Measurements from ENCODE around the gene RBBP7. TPM values are rescaled to one million over a fixed set of nuclear protein-coding genes. Genes with fewer than 3 reads are reported as not detected.
A peak's percentile ranks its signal among the peaks of the same experiment; 100 is the strongest.

Gene RBBP7
- total and polyA plus RNA-seq, 8 donors = 29.1 to 90.0 (median 45.2) TPM

- peak; percentile 96 for FAIRE-seq
- no peak for TF ChIP-seq CTCF (IDR thresholded peaks at IDR 0.05)
- ATAC-seq = peak; percentile 13 to 52 (median 34)
- DNase-seq = no peak
- intact Hi-C loops (cut with DNase I) = no loop called here
- no peaks in the 10 kb centered on the region for H3K27me3 ChIP-seq
- peak overlapping the region in 3 of 4 donors; percentile 9 to 50 (median 20) for H3K27ac ChIP-seq
- H3K9me3 ChIP-seq = no peaks in the 10 kb centered on the region
- H3K36me3 ChIP-seq = no peaks in the 10 kb centered on the region
- WGBS, 2 donors = 40 to 69% methylated on average over 6 of the region's 6 CpGs
- H3K4me1 ChIP-seq = no peaks in the 10 kb centered on the region
- no peak overlapping the region for H3K4me3 ChIP-seq
Observed at GRCh38 chrX:16828124-16828908, 41.8 kb downstream of the RBBP7 start.

GRCh38 chrX:16827225-16827624 is 42.9 kb downstream of the RBBP7 start:
- H3K4me1 ChIP-seq = no peaks in the 10 kb centered on the region
- FAIRE-seq = no peak
- 71 to 86% methylated on average over 2 of the region's 2 CpGs for WGBS, 2 donors
- peak overlapping the region in 1 of 4 donors; percentile 1 for H3K27ac ChIP-seq
- DNase-seq = no peak
- H3K4me3 ChIP-seq = no peak overlapping the region
- TF ChIP-seq CTCF (IDR thresholded peaks at IDR 0.05) = no peak
- no peaks in the 10 kb centered on the region for H3K9me3 ChIP-seq
- no peaks in the 10 kb centered on the region for H3K36me3 ChIP-seq
- peak in 1 of 4 donors; percentile 29 for ATAC-seq
- intact Hi-C loops (cut with DNase I) = no loop called here
- no peaks in the 10 kb centered on the region for H3K27me3 ChIP-seq

- WGBS, 2 donors = 20 to 54% methylated on average over 3 of the region's 3 CpGs
- peak; percentile 75 to 90 (median 88) for ATAC-seq
- TF ChIP-seq CTCF (IDR thresholded peaks at IDR 0.05) = peak in 3 of 4 donors; percentile 12 to 39 (median 37)
Observed at GRCh38 chrX:16826207-16826606, 44.0 kb downstream of the RBBP7 start.

GRCh38 chrX:16825264-16826035 is 44.7 kb downstream of the RBBP7 start:
- Histone ChIP-seq H3K27ac (no peak overlapping the region), H3K36me3 (peaks cover 0 to 3% (median 0%) of the 10 kb centered on the region in 3 donors), H3K4me3 (no peak overlapping the region), H3K27me3 (no peaks in the 10 kb centered on the region), H3K9me3 (no peaks in the 10 kb centered on the region), H3K4me1 (no peaks in the 10 kb centered on the region)
- ATAC-seq (peak in 1 of 4 donors; percentile 43), FAIRE-seq (no peak), DNase-seq (no peak)
- intact Hi-C loops (cut with DNase I) = no loop called here
- TF ChIP-seq CTCF (IDR thresholded peaks at IDR 0.05) = no peak
- 73 to 83% methylated on average over 8 of the region's 8 CpGs for WGBS, 2 donors

More at GRCh38 chrX:16826207-16826606, 44.0 kb downstream of the RBBP7 start:
- no peaks in the 10 kb centered on the region for H3K36me3 ChIP-seq
- no peaks in the 10 kb centered on the region for H3K9me3 ChIP-seq
- H3K27me3 ChIP-seq = no peaks in the 10 kb centered on the region
- no peak overlapping the region for H3K4me3 ChIP-seq
- H3K27ac ChIP-seq = peak overlapping the region in 1 of 4 donors; percentile 1
- FAIRE-seq (peak; percentile 98), DNase-seq (no peak)
- intact Hi-C loops (cut with DNase I) = no loop called here
- H3K4me1 ChIP-seq = no peaks in the 10 kb centered on the region
